Measurements from ENCODE around the gene IRF4.

The IRF4 gene

GRCh38 chr6:353642-354614, 37.6 kb upstream of the IRF4 start:
- DNase-seq = no peak

GRCh38 chr6:354631-355280, 36.8 kb upstream of the IRF4 start:
- DNase-seq = no peak

- no peak for DNase-seq
These were observed 36.0 kb upstream of the IRF4 start for GRCh38 chr6:355373-356208.

GRCh38 chr6:356828-357251, 34.7 kb upstream of the IRF4 start:
- DNase-seq = no peak

- DNase-seq = no peak
These were observed 34.2 kb upstream of the IRF4 start for GRCh38 chr6:357261-357790.

GRCh38 chr6:357791-358341, 33.7 kb upstream of the IRF4 start:
- no peak for DNase-seq

GRCh38 chr6:358432-358831, 33.1 kb upstream of the IRF4 start:
- no peak for DNase-seq

GRCh38 chr6:358847-359246, 32.7 kb upstream of the IRF4 start:
- no peak for DNase-seq

- no peak for DNase-seq
These were observed 32.1 kb upstream of the IRF4 start for GRCh38 chr6:359261-360035.

GRCh38 chr6:360349-360748, 31.2 kb upstream of the IRF4 start:
- no peak for DNase-seq

- no peak for DNase-seq
These were observed 30.7 kb upstream of the IRF4 start for GRCh38 chr6:360764-361373.

- DNase-seq = no peak
These were observed 30.0 kb upstream of the IRF4 start for GRCh38 chr6:361411-362132.

GRCh38 chr6:362231-362923, 29.2 kb upstream of the IRF4 start:
- no peak for DNase-seq

GRCh38 chr6:362924-363249, 28.7 kb upstream of the IRF4 start:
- DNase-seq = no peak

GRCh38 chr6:363291-363690, 28.3 kb upstream of the IRF4 start:
- no peak for DNase-seq

- DNase-seq = no peak
These were observed 27.6 kb upstream of the IRF4 start for GRCh38 chr6:363909-364308.

- no peak for DNase-seq
These were observed 26.7 kb upstream of the IRF4 start for GRCh38 chr6:364609-365540.

GRCh38 chr6:365835-366234, 25.7 kb upstream of the IRF4 start:
- DNase-seq = no peak
